Neural cell (in vitro differentiated cells): ENCODE results near the gene NAE1. TPM values are rescaled to one million over a fixed set of nuclear protein-coding genes. Genes with fewer than 3 reads are reported as not detected.

Experiments
- H2AFZ ChIP-seq: fragments of 200-600, 300-800 bp; sonication (generic), shearing (Covaris generic); 2 replicates; pipeline ENCODE4 v1.6.0; 2014; ENCODE audit warnings: low read depth, mild to moderate bottlenecking, antibody characterized with exemption, low read length, moderate library complexity
- H3F3A ChIP-seq: fragments of 200-600 bp; shearing (Covaris generic); 2 replicates; pipeline ENCODE4 v1.6.1; 2016; ENCODE audit warnings: mild to moderate bottlenecking, moderate library complexity, mixed read lengths, antibody characterized with exemption, low read length; ENCODE audit not compliant: insufficient read depth, poor library complexity, severe bottlenecking
- H3K27ac ChIP-seq: fragments of 200-600, 300-800 bp; sonication (generic), shearing (Covaris generic); 2 replicates; pipeline ENCODE4 v1.5.1; 2014; ENCODE audit warnings: mild to moderate bottlenecking, low read length, moderate library complexity
- H3K27me3 ChIP-seq: fragments of 300-800, 200-600 bp; sonication (generic), shearing (Covaris generic); 2 replicates; pipeline ENCODE4 v1.6.0; 2014; ENCODE audit warnings: mild to moderate bottlenecking, low read depth, low read length, moderate library complexity; ENCODE audit not compliant: insufficient read depth
- H3K36me3 ChIP-seq: fragments of 300-800, 200-600 bp; sonication (generic), shearing (Covaris generic); 2 replicates; pipeline ENCODE4 v1.5.1; 2014; ENCODE audit warnings: mild to moderate bottlenecking, antibody characterized with exemption, low read length, moderate library complexity; ENCODE audit not compliant: insufficient read depth
- H3K4me2 ChIP-seq: fragments of 300-800, 200-600 bp; sonication (generic), shearing (Covaris generic); 2 replicates; pipeline ENCODE4 v1.6.0; 2014; ENCODE audit warnings: mild to moderate bottlenecking, low read length
- H3K4me3 ChIP-seq: fragments of 300-800, 200-600 bp; sonication (generic), shearing (Covaris generic); 2 replicates; pipeline ENCODE4 v1.5.1; 2014; ENCODE audit warnings: mild to moderate bottlenecking, low read length, moderate library complexity
- H3K79me2 ChIP-seq: fragments of 200-600 bp; shearing (Covaris generic); replicated peaks from 2 replicates; pipeline ENCODE4 v1.6.0; 2014; ENCODE audit warnings: mild to moderate bottlenecking, low read length, moderate library complexity; ENCODE audit not compliant: insufficient read depth
- H3K9ac ChIP-seq: fragments of 300-800, 200-600 bp; sonication (generic), shearing (Covaris generic); 2 replicates; pipeline ENCODE4 v1.6.1; 2016; ENCODE audit warnings: mild to moderate bottlenecking, low read length, mixed read lengths
- H3K9me2 ChIP-seq: fragments of 200-600 bp; shearing (Covaris generic); 2 replicates; pipeline ENCODE4 v1.6.1; 2016; ENCODE audit warnings: mild to moderate bottlenecking, low read length, mixed read lengths; ENCODE audit not compliant: insufficient read depth
- H3K9me3 ChIP-seq: fragments of 200-600, 300-800 bp; sonication (generic), shearing (Covaris generic); 2 replicates; pipeline ENCODE4 v1.6.1; 2016; ENCODE audit warnings: mild to moderate bottlenecking, mixed run types, low read length, moderate library complexity, mixed read lengths
- H4K20me1 ChIP-seq: fragments of 200-600 bp; shearing (Covaris generic); 2 replicates; pipeline ENCODE4 v1.6.1; 2016; ENCODE audit warnings: mild to moderate bottlenecking, mixed run types; ENCODE audit not compliant: insufficient read depth
- CTCF ChIP-seq: fragments of 450-650 bp; IDR thresholded peaks from 2 replicates; pipeline ENCODE4 v1.5.1; 2014; ENCODE audit warnings: antibody characterized with exemption, mild to moderate bottlenecking, moderate library complexity; ENCODE audit not compliant: poor library complexity, severe bottlenecking
- EP300 ChIP-seq: fragments of 450-650 bp; conservative IDR thresholded peaks from 2 replicates; pipeline ENCODE4 v1.6.1; 2014; ENCODE audit warnings: antibody characterized with exemption, mild to moderate bottlenecking, moderate library complexity; ENCODE audit not compliant: poor library complexity, severe bottlenecking
- EZH2 ChIP-seq: fragments of 200-600, 300-800 bp; shearing (Covaris generic), sonication (generic); IDR thresholded peaks from 2 replicates; pipeline ENCODE4 v1.6.1; 2014; ENCODE audit warnings: antibody characterized with exemption, low read length, borderline replicate concordance, mild to moderate bottlenecking; ENCODE audit not compliant: insufficient read depth, poor library complexity, severe bottlenecking
- MXI1 ChIP-seq: fragments of 450-650 bp; conservative IDR thresholded peaks from 2 replicates; pipeline ENCODE4 v1.6.1; 2014; ENCODE audit warnings: antibody characterized with exemption, mild to moderate bottlenecking; ENCODE audit not compliant: poor library complexity, severe bottlenecking
- POLR2AphosphoS5 ChIP-seq: IDR thresholded peaks from 2 replicates; pipeline ENCODE4 v1.6.1; 2012
- RAD21 ChIP-seq: fragments of 450-650 bp; conservative IDR thresholded peaks from 2 replicates; pipeline ENCODE4 v1.6.1; 2014; ENCODE audit warnings: antibody characterized with exemption, mild to moderate bottlenecking, moderate library complexity
- REST ChIP-seq: IDR thresholded peaks from 2 replicates; pipeline ENCODE4 v1.6.1; 2012; ENCODE audit warnings: borderline replicate concordance
- SMC3 ChIP-seq: fragments of 450-650 bp; conservative IDR thresholded peaks from 2 replicates; pipeline ENCODE4 v1.6.1; 2014; ENCODE audit warnings: antibody characterized with exemption, mild to moderate bottlenecking, moderate library complexity; ENCODE audit not compliant: poor library complexity
- TAF1 ChIP-seq: IDR thresholded peaks from 2 replicates; pipeline ENCODE4 v1.6.1; 2012; ENCODE audit warnings: low read depth
- polyA plus RNA-seq: library from polyadenylated mRNA; depleted of rRNA; stranded (reverse); fragments of >200 nt; gene quantifications from 2 replicates; pipeline ENCODE4 v1.2.3, GENCODE V29; 2014

NAE1 gene
- polyA plus RNA-seq, 1 donor from 2014 or later: 227 TPM

GRCh38 chr16:66846266-66846665 lies 15.5 kb upstream of the NAE1 start:
- H3K27ac ChIP-seq: no peak overlapping the region

GRCh38 chr16:66845791-66846221 lies 15.0 kb upstream of the NAE1 start:
- Histone ChIP-seq H3K9me3 (no peaks in the 10 kb centered on the region), H3K36me3 (no peaks in the 10 kb centered on the region), H3K27me3 (peaks cover 47% of the 10 kb centered on the region), H3K9me2 (no peaks in the 10 kb centered on the region), H3K4me2 (no peak overlapping the region), H2AFZ (no peak overlapping the region), H3K4me3 (no peak overlapping the region), H3K79me2 (no peaks in the 10 kb centered on the region), H4K20me1 (no peaks in the 10 kb centered on the region), H3F3A (no peaks in the 10 kb centered on the region), H3K27ac (no peak overlapping the region), H3K9ac (no peak overlapping the region)
- TF ChIP-seq MXI1: no peak
- TF ChIP-seq CTCF: no peak
- TF ChIP-seq RAD21: no peak
- no peak for TF ChIP-seq POLR2AphosphoS5
- no peak for TF ChIP-seq REST
- TF ChIP-seq EZH2: no peak
- no peak for TF ChIP-seq EP300
- TF ChIP-seq SMC3: no peak
- TF ChIP-seq TAF1: no peak

More at GRCh38 chr16:66846266-66846665, 15.5 kb upstream of the NAE1 start:
- TF ChIP-seq POLR2AphosphoS5 (no peak), MXI1 (no peak), EP300 (no peak), REST (no peak), TAF1 (no peak)
- Histone ChIP-seq H3K9ac (no peak overlapping the region), H3K9me2 (no peaks in the 10 kb centered on the region), H3K9me3 (no peaks in the 10 kb centered on the region), H4K20me1 (no peaks in the 10 kb centered on the region), H3F3A (no peaks in the 10 kb centered on the region), H3K4me3 (no peak overlapping the region), H3K79me2 (no peaks in the 10 kb centered on the region), H3K4me2 (no peak overlapping the region), H3K27me3 (peaks cover 47% of the 10 kb centered on the region), H2AFZ (no peak overlapping the region), H3K36me3 (no peaks in the 10 kb centered on the region)
